Measurements from ENCODE around the gene RRP1.

DNA sequence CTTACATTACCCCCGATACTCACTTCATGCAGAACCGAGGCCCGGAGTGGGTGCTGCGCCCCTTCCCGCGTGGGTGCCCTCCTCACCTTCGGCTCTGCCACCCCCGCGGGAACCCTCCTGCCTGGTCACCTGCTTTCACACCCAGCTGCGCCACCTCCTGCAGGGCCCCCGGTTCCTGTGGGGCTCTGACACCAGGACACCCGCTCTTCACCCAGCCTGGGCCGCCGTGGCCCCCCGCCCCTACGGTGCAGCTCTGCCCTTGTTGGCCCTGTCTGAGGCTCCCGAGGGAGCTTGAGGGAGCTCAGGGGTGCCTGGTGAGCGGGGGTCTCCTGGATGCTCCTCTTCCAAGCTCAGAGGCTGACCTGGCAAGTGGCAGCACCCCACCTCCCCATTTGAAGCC lies 19.0 kb downstream of the RRP1 start:
- TF ChIP-seq, protein P1, sequence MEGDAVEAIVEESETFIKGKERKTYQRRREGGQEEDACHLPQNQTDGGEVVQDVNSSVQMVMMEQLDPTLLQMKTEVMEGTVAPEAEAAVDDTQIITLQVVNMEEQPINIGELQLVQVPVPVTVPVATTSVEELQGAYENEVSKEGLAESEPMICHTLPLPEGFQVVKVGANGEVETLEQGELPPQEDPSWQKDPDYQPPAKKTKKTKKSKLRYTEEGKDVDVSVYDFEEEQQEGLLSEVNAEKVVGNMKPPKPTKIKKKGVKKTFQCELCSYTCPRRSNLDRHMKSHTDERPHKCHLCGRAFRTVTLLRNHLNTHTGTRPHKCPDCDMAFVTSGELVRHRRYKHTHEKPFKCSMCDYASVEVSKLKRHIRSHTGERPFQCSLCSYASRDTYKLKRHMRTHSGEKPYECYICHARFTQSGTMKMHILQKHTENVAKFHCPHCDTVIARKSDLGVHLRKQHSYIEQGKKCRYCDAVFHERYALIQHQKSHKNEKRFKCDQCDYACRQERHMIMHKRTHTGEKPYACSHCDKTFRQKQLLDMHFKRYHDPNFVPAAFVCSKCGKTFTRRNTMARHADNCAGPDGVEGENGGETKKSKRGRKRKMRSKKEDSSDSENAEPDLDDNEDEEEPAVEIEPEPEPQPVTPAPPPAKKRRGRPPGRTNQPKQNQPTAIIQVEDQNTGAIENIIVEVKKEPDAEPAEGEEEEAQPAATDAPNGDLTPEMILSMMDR (IDR thresholded peaks at IDR 0.05) = no peak
- TF ChIP-seq POLR2A (IDR thresholded peaks at IDR 0.05) = no peak
- no peak for TF ChIP-seq EP300 (IDR thresholded peaks at IDR 0.05)

All from tibial nerve (tissue), 4 donors.